Stimulated activated CD4-positive, alpha-beta T cell treated with anti-CD3 and anti-CD28 coated beads, Interleukin-2, amount 100 ng/mL, for 4 hours (primary cell): Measurements from ENCODE around the gene PPP1R16B.
A peak's percentile ranks its signal among the peaks of the same experiment; 100 is the strongest.

Experiments used
- DNase-seq: peaks from one replicate; pipeline ENCODE4 v3.0.0-alpha.2; 2020; ENCODE audit warnings: low read depth

The PPP1R16B gene

GRCh38 chr20:38877483-38877882 is 72.0 kb downstream of the PPP1R16B start:
- DNase-seq = no peak

- DNase-seq = no peak
Observed at GRCh38 chr20:38878866-38879265, 73.4 kb downstream of the PPP1R16B start.

GRCh38 chr20:38880952-38881735 is 75.6 kb downstream of the PPP1R16B start:
- no peak for DNase-seq

DNA sequence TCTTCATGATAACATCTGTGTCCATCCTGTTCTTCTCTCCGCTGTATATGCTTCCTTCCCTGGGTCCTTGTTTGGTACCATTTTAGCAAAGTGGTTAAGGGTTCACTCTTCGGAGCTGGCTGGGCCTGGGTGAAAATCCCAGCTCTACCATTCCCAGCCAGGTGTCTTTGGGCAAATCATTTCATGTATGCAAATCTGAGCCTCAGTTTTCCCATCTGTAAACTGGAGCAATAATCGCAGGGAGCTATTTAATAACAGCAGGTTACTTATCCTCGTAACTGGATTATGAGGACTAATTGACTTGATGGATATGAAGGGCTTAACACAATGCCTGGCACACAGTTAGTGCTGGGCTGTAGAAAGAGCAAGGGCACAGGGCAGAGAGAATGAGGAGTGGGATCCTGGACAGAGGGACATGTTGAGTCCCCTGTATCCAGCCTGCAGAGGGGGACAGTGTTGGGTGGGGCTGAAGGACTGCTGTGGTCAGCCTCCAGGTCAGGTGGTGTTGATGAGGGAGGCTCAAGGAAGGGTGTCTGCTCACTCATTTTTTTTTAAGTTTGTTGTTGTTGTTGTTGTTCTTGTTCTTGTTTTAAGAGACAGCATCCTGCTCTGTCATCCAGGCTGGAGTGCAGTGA is 76.4 kb downstream of the PPP1R16B start:
- DNase-seq = no peak

GRCh38 chr20:38882600-38882999 is 77.1 kb downstream of the PPP1R16B start:
- DNase-seq = no peak

DNA sequence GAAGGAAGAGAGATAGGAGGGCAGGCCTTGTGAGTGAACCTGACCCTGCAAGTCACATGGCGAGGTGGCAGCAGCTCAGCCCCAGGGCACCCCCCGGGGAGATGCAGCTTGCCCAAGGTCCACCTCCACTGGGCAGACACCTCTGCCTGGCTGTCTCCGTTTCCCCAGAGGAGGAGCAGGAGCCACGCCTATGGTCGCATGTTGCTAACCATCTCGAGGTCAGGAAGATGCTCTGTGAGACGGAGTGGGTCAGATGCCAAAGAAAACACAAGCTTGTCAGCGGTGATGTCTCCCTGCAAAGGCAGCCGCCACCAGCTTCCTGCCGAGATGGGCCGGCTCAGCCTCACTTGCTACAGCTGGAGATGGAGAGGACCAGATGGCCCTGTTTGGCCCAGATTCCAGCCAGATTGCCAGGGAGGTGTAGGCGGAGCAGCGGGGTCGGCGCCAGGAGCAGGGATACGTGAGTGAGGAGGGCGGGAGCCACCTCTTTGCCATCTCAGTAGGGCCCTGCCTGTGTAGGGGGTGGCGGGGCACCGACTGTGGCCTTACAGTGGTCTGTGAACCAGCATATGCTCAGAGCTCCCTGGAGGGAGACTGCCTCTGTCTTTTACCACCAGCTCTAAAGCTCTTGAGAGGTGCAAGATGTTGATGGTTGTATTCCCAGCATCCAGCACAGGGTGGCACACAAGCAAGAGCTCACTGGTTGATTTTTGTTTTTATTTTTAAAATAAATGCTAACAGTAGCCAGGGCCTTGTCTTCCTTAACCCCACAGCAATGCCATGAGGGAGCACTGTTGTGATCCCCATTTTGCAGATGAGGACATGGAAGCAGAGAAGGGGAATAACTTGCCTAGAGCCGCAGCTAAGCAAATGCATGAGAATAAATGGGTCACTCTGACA is 77.8 kb downstream of the PPP1R16B start:
- DNase-seq = no peak

DNA sequence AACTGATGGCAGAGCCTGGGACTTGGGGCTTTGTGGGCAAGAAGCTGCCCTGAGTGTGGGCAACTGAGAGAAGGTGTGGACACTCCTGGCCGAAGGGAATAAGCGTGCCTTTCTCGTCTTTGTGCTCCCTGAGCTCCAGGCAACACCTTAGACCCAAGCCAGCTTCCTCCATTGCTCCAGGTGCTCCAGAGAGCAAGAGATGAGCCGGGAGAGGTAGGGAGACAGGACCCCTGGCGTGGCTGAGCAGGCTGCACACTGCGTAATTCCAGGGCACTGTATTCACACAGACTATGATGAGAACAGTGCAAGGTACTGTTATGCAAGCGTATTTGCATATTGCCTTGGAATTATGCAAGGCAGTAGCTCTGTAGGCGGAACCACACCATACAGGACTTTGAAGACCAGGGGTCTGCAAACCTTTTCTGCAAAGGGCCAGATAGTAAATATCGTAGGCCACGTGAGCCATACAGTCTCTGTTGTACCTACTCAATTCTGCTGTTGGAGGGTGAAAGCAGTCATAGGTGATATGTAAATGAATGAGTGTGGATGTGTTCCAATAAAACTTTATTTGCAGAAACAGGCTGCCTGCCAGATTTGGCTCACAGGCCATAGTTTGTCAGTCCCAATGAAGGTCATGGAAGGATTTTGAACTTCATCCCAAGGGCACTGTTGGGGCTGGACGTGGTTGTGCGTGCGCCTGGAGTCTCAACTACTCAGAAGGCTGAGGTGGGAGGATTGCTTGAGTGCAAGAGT is 78.7 kb downstream of the PPP1R16B start:
- no peak for DNase-seq

GRCh38 chr20:38885357-38885756 is 79.9 kb downstream of the PPP1R16B start:
- no peak for DNase-seq

- DNase-seq = no peak
Observed at GRCh38 chr20:38888059-38888831, 82.7 kb downstream of the PPP1R16B start.

DNA sequence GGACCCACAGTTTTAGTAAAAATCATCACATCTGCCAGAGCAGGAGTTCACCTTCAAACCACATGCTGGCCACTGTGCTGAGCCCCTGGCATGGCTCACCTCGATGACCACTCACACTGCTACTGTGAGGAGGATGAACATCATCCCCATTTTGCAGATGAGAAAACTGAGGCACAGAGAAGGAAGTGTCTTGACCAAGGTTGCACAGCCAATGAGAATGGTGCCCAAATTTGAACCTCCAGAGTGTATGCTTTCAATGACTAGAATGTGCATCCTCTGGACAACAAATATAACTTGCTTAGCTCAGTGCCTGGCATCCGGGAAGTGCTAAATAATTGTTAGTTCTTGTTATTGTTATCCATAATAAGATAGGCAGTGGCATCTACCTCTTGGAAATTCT is 83.6 kb downstream of the PPP1R16B start:
- DNase-seq = no peak

GRCh38 chr20:38889792-38890496 is 84.4 kb downstream of the PPP1R16B start:
- DNase-seq = no peak

DNA sequence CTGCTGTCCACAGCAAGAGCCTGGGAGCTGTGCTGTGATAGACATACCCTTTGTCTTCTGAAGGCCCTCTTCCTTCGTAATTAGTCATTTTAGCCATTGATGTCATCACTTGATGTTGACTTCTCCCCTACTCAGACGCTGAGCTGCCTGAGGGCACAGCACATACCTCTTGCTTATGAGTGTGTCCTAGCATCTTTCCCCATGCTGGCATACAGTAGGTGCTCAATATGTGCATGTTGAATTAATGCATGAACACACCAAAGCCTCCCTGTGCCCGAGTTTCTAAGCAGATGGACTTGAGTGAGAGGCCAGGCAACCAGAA is 85.0 kb downstream of the PPP1R16B start:
- DNase-seq = no peak

GRCh38 chr20:38892091-38892981 is 86.8 kb downstream of the PPP1R16B start:
- DNase-seq = no peak

- no peak for DNase-seq
Observed at GRCh38 chr20:38893056-38893564, 87.6 kb downstream of the PPP1R16B start.

DNA sequence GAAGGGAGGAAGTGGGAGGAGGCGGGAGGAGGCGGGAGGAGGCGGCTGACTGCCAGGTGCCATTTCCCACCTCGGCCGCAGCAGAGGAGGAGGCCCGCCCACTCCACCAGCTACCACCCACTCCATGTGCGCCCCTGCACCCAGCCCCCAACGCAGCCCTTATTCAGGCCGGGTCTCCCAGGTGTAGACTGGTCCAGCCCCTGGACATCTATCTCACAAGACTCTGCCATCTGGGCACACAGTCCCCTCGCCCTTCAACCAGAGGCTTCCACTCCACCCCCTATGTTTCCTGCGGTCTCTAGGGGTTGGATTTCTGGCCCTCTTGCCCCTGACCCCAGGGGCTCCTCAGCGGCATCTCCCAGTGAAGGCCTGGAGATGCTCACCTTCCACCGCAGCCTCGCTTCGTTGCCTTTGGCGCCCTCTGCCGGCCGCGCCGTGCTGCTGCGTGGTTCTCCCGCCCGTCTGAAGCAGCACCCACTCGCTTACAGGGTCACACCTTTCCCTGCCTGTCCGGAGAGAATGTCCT is 88.1 kb downstream of the PPP1R16B start:
- peak; percentile 68 for DNase-seq

DNA sequence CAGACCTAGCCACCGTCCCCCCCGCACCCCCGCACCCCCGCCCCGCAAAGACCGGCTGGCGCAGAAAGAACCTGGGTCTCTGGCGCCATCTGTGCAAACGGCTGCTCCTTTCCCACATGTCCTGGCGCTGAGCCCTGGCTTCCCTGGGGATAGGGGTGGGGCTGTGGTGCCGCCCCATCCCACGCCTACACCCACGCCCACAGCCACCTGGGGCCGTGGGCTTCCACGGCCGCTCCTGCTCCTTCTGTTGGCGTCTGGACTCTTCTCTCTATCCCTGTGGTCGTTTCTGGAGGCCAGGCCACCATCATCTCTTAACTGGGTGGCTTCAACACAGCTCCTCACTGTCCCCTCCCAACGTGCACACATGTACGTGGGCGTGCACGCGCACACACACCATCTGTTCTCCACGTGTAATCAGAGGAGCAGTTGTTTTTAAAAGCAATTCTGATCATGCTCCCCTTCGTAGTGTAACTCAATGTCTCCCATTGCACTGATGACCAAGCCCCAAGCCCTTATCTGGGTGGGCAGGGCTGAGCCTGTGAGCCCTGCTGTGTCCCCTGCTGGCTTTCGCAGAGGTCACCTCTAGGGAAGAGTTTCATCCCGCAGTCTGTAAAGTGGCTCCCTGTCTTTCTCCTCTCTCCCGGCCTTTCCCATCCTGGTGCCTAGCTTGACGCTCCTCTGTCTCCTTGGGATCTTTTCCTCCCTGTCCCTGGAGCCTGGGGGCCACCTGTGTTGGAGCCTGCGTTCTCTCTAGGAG is 88.8 kb downstream of the PPP1R16B start:
- DNase-seq = no peak

GRCh38 chr20:38895098-38895949 is 89.8 kb downstream of the PPP1R16B start:
- DNase-seq = no peak
